Ascending aorta (tissue), 2 donors: Measurements from ENCODE around the gene SP3. TPM values are rescaled to one million over a fixed set of nuclear protein-coding genes. Genes with fewer than 3 reads are reported as not detected.

ENCODE experiments used
- DNase-seq, 2 donors: peaks; one replicate each; pipeline ENCODE4 v3.0.0-alpha.2; 2019; ENCODE audit warnings: low spot score in 2 of 2
- H3K27ac ChIP-seq, 2 donors: fragments of 200-600 bp; sonication (generic); one replicate each; pipeline ENCODE4 v1.5.1; 2016 to 2017; ENCODE audit warnings: mild to moderate bottlenecking in 1 of 2
- H3K27me3 ChIP-seq: fragments of 200-600 bp; sonication (generic); one replicate; pipeline ENCODE4 v1.5.1; 2017
- H3K36me3 ChIP-seq, 2 donors: fragments of 200-600 bp; sonication (generic); one replicate each; pipeline ENCODE4 v1.5.1; 2016
- H3K4me1 ChIP-seq, 2 donors: fragments of 200-600 bp; sonication (generic); one replicate each; pipeline ENCODE4 v1.5.1; 2016 to 2017; ENCODE audit warnings: mild to moderate bottlenecking in 1 of 2
- H3K4me3 ChIP-seq, 2 donors: fragments of 200-600 bp; sonication (generic); one replicate each; pipeline ENCODE4 v1.5.1; 2016 to 2017; ENCODE audit warnings: mild to moderate bottlenecking in 1 of 2
- H3K9me3 ChIP-seq, 2 donors: fragments of 200-600 bp; sonication (generic); one replicate each; pipeline ENCODE4 v1.5.1; 2016
- intact Hi-C: fragments of 100-400 bp; cut with DNase I; formaldehyde crosslinking; loops from one replicate; pipeline ENCODE4 v1.15.1; 2023
- total RNA-seq: library from RNA; depleted of rRNA; stranded (reverse); fragments of >200 nt; gene quantifications from one replicate; pipeline ENCODE4 v1.1.0, GENCODE V29; 2016
- TF ChIP-seq, protein P1 (sequence below), 3 experiments: fragments of 200-600 bp in 2 of 3; fragments of 450-650 bp in 1 of 3; sonication (generic) in 2 of 3; IDR thresholded peaks; one replicate each; pipeline ENCODE4 v1.5.1; 2016 to 2019; ENCODE audit warnings: antibody characterized with exemption in 3 of 3, mild to moderate bottlenecking in 1 of 3, moderate library complexity in 1 of 3

SP3 gene
- total RNA-seq, 1 donor from 2014 or later = 58.0 TPM

DNA sequence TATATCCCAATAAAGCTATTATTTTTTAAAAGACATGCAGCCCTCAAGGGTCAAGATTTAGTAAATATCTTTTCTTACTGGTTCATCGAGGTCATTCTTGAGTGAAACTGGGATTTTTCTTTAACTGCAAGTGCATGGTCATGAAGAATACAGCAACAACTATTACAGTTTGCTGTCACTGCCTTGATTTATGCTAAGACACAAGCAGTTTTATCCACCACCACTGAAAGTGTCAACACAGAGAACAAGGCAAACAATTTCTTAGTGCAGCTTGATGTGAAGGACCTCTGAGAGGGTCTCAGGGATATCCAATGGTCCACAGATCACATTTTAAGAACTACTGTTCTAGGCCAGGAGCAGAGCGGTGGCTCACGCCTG, 12.1 kb downstream of the SP3 start:
- Histone ChIP-seq H3K27me3 (no peaks in the 10 kb centered on the region), H3K9me3 (no peaks in the 10 kb centered on the region), H3K27ac (no peak overlapping the region), H3K4me1 (peaks cover 0 to 73% of the 10 kb centered on the region in 2 donors), H3K36me3 (peaks cover 14 to 35% of the 10 kb centered on the region in 2 donors), H3K4me3 (no peak overlapping the region)
- TF ChIP-seq, protein P1, sequence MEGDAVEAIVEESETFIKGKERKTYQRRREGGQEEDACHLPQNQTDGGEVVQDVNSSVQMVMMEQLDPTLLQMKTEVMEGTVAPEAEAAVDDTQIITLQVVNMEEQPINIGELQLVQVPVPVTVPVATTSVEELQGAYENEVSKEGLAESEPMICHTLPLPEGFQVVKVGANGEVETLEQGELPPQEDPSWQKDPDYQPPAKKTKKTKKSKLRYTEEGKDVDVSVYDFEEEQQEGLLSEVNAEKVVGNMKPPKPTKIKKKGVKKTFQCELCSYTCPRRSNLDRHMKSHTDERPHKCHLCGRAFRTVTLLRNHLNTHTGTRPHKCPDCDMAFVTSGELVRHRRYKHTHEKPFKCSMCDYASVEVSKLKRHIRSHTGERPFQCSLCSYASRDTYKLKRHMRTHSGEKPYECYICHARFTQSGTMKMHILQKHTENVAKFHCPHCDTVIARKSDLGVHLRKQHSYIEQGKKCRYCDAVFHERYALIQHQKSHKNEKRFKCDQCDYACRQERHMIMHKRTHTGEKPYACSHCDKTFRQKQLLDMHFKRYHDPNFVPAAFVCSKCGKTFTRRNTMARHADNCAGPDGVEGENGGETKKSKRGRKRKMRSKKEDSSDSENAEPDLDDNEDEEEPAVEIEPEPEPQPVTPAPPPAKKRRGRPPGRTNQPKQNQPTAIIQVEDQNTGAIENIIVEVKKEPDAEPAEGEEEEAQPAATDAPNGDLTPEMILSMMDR (IDR thresholded peaks at IDR 0.05) = no peak
- DNase-seq = no peak
- intact Hi-C loops = no loop called here

DNA sequence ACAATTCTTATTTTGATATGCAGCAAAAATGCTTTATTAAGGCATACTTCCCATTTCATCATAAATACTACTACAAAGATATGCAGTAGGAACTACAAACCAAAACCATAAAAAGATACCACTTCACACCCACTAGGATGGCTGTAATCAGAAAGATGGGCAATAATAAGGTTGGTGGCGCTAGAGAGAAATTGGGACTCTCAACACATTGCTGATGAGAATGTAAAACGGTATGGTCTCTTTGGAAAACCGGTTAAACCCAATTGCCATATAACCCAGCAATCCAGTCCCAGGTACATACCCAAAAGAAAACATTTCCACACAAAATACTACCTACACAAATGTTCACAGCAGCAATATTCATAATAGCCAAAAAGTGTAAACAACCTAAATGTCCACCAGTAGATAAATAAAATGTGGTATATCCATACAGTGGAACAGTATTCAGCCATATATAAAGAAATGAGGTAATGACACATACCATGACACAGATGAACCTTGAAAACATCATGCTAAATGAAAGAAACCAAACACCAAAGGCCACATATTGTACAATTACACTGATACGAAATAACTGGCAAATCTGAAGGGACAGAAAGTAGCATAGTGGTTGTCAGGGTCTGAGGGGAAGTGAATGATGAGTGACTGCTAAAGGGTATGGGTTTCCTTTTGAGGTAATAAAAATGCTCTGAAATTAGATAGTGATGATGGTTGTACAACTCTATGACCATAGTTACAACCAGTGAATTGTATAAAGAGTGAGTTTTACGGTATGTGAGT, 12.7 kb downstream of the SP3 start:
- no peak overlapping the region for H3K4me3 ChIP-seq
- no peaks in the 10 kb centered on the region for H3K9me3 ChIP-seq
- intact Hi-C loops = no loop called here
- H3K4me1 ChIP-seq = peaks cover 0 to 71% of the 10 kb centered on the region in 2 donors
- peaks cover 14 to 35% of the 10 kb centered on the region in 2 donors for H3K36me3 ChIP-seq
- H3K27ac ChIP-seq = no peak overlapping the region
- no peaks in the 10 kb centered on the region for H3K27me3 ChIP-seq
- TF ChIP-seq, protein P1 (IDR thresholded peaks at IDR 0.05) = no peak
- DNase-seq = no peak

DNA sequence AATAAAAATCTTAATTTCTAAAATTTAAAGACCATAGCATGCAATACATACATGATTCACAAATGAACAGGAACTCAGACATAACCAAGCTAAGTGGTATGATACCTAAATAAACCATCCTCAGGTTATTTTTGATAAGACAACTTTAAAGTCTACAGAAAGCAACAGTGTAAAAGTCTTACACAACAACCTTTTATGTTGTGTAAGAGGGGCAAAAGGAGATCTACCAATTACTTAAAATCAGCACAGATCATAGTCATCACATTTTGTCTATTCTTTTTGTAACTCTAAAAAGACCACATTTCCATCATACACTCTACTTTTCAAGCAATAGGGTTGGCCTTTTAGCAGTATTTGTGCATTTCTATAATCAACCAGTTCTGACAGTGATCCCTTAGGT, 16.3 kb downstream of the SP3 start:
- peaks cover 0 to 60% of the 10 kb centered on the region in 2 donors for H3K4me1 ChIP-seq
- no peaks in the 10 kb centered on the region for H3K27me3 ChIP-seq
- TF ChIP-seq, protein P1 (IDR thresholded peaks at IDR 0.05) = no peak
- no peaks in the 10 kb centered on the region for H3K9me3 ChIP-seq
- intact Hi-C loops = no loop called here
- no peak overlapping the region for H3K27ac ChIP-seq
- H3K36me3 ChIP-seq = peaks cover 0 to 9% of the 10 kb centered on the region in 2 donors
- H3K4me3 ChIP-seq = no peak overlapping the region
- no peak for DNase-seq

DNA sequence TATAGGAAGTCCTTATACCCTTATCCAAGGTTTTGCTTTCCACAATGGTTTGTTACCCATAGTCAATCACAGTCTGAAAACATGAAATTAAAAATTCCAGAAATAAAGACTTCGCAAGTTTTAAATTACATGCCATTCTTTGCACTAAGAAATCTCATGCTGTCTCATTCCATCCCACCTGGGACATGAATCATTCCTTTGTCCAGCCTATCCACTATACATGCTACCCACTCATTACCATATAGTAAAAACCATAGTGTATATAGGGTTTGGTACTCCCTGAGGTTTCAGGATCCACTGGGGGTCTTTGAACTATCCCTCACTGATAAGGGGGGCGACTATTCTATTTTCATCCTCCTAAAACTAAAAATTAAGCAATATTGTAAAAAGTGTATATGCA, 17.0 kb downstream of the SP3 start:
- no peak overlapping the region for H3K27ac ChIP-seq
- intact Hi-C loops = no loop called here
- peaks cover 0 to 54% of the 10 kb centered on the region in 2 donors for H3K4me1 ChIP-seq
- no peaks in the 10 kb centered on the region for H3K27me3 ChIP-seq
- TF ChIP-seq, protein P1 (IDR thresholded peaks at IDR 0.05) = no peak
- DNase-seq = no peak
- no peak overlapping the region for H3K4me3 ChIP-seq
- peaks cover 0 to 3% of the 10 kb centered on the region in 2 donors for H3K36me3 ChIP-seq
- H3K9me3 ChIP-seq = no peaks in the 10 kb centered on the region

DNA sequence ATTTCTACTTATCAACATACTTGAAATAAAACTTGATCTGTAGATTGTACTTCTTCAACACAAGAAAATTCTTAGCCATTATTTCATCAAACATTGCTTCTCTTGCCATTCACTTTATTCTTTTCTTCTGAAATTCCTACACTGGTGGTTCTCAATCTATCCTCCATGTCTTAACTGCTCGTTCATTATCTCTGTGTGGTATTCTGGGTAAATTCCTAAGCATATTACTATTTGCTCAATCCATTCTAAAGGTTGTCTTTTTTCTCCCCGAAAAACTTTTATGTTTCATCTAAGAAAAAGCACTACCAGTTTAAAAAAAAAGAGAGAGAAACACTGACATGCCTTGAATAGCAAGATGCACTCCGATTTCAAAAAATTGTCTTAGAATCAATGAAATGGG, 18.0 kb downstream of the SP3 start:
- TF ChIP-seq, protein P1 (IDR thresholded peaks at IDR 0.05) = no peak
- H3K4me1 ChIP-seq = peaks cover under 1 to 50% of the 10 kb centered on the region in 2 donors
- H3K27ac ChIP-seq = no peak overlapping the region
- no peaks in the 10 kb centered on the region for H3K27me3 ChIP-seq
- intact Hi-C loops = no loop called here
- H3K9me3 ChIP-seq = no peaks in the 10 kb centered on the region
- DNase-seq = no peak
- no peaks in the 10 kb centered on the region for H3K36me3 ChIP-seq
- no peak overlapping the region for H3K4me3 ChIP-seq
